Stimulated activated CD4-positive, alpha-beta T cell treated with anti-CD3 and anti-CD28 coated beads, TNF-alpha, amount 100 ng/mL, for 1 hour (primary cell): Measurements from ENCODE around the gene XPO5.
"Not testable (repeated sequence)": the region's sequence is repeated elsewhere in the genome, so short reads cannot be mapped to it uniquely, and the experiment has no call there.

Experiments
- DNase-seq, 3 donors: peaks; one replicate each; pipeline ENCODE4 v3.0.0-alpha.2; 2020; ENCODE audit warnings: low read depth in 3 of 3, low spot score in 1 of 3

XPO5 gene

GRCh38 chr6:43498291-43498690, 77.5 kb downstream of the XPO5 start:
- DNase-seq, result not testable (repeated sequence)

- no peak for DNase-seq
These were observed 78.1 kb downstream of the XPO5 start for GRCh38 chr6:43497689-43498088.

DNA sequence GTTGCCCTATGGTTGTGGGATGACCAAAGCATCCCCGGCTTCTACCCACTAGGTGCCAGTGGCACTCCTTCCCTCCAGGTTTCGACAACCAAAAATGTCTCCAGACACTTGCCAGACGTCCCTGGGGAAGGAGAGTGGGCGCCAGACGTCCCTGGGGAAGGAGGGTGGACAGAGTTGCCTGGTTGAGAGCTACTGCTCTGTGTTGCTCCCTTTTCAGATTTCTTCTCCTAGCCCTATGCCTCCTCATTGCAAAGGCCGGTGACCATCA, 78.8 kb downstream of the XPO5 start:
- DNase-seq, result no peak

DNA sequence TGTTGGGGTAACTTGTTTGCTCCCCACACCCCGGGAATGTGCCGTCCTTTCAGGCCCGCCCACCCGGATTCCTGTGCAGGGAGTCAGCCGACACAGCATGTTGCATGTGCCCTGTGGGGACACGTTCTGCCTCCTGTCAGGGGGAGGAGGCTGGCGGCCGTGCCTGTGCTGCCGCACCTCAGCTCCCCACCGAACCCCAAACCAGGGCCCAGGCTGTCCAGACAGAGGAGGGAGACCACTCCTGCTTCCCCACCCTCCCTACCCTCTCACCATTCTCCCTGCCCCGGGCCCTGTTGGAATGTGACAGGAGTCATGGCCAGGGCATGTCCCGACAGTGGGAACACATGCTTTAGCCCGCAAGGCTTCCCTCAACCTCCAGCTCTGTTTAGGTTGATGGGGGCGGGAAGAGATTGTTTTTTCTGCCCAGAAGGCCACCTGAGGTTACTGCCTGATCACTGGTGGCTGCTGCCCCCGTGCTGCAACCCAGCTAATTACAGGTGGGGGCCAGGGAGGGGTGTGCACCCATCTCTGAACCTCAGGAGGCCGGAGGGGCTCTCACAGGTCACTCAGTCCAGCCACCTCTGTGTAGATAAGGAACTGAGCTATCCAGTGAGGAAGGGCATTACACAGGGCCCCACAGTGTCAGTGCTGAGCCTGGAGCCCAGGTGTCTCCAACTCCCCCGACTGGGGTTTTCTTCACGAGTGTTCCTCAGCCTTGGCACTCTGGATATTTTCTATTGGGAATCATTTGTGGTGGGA, 79.3 kb downstream of the XPO5 start:
- no peak for DNase-seq

GRCh38 chr6:43495409-43495941, 80.4 kb downstream of the XPO5 start:
- DNase-seq, result no peak

GRCh38 chr6:43494766-43495165, 81.1 kb downstream of the XPO5 start:
- no peak for DNase-seq

DNA sequence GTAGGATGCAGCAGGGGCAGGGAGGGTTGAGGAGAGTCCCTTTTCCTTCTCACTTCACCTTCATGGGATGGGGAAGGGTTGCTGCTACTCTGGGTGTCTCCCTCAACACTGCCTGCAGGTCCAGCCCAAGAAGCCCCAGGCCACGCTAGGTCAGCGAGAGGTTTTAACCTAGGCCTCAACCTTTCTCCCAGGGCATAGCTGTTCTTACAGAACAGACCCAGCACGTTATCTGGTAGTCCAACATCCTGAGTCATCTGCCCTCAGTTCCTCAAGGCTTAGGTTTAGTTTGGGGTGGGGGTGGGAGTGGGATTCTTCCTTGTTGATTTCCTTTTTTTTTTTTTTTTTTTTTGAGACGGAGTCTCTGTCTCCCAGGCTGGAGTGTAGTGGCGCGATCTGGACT, 81.5 kb downstream of the XPO5 start:
- no peak for DNase-seq

DNA sequence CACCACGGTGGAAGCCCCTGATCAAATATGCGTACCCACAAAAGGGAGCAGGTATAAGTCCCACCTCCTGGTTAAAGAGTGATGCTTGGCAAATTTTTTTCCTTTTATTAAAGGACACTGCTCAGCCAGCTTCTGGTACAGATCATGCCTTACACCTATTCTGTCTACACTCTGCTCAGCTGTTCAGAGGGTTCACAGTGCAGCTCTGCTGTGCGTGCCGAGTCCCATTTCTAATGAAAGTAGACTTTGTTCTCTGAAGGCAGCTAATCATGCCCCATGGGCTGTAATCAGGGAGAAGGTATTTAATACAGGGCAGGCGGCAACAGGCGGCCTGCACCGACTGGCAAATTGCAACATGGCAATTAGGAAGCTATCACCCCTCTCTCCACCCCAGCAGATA, 82.0 kb downstream of the XPO5 start:
- no peak for DNase-seq

GRCh38 chr6:43493230-43493629, 82.6 kb downstream of the XPO5 start:
- DNase-seq, result no peak

DNA sequence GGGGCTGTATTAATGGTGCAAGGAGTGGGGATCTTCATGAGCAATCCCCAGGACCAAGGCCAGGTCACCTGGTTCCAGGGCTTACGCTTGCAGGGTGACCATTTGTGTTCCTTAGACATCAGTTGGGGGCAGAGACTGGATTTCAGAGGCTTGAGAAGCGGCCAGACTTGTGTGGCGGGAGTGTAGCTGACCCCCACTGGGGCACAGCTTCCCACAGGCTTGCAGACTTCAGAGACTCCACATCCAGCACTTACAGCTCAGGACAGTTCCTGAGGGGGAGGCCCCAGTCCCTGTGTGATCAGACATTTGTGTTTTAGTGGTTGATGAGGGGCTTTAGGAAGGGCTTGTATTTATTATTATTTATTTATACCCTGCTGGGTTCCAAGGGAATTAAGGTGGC, 83.2 kb downstream of the XPO5 start:
- DNase-seq, result no peak

- no peak for DNase-seq
These were observed 83.8 kb downstream of the XPO5 start for GRCh38 chr6:43491750-43492661.

DNA sequence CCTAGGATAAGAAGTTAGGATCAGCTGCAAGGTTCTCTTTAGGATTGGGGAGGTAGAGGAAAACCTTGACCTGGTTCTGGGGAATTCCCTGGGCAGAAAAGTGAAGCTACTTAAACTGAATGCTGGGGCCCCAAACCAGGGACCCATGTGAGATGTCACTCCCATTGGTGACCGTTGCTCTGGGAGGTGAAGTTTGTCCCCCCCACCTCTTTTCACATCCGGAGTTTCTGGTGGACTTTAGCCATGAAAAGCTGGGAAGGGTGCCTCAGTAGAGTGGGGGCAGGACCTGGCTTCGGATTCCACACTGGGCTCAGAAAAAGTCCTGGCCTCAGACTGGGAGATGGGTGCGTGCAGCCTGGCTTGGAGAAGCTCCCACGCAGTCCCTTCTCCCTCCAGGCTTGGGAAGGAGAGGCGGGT, 85.3 kb downstream of the XPO5 start:
- DNase-seq, result no peak

- DNase-seq, result no peak
These were observed 86.4 kb downstream of the XPO5 start for GRCh38 chr6:43489277-43490072.

DNA sequence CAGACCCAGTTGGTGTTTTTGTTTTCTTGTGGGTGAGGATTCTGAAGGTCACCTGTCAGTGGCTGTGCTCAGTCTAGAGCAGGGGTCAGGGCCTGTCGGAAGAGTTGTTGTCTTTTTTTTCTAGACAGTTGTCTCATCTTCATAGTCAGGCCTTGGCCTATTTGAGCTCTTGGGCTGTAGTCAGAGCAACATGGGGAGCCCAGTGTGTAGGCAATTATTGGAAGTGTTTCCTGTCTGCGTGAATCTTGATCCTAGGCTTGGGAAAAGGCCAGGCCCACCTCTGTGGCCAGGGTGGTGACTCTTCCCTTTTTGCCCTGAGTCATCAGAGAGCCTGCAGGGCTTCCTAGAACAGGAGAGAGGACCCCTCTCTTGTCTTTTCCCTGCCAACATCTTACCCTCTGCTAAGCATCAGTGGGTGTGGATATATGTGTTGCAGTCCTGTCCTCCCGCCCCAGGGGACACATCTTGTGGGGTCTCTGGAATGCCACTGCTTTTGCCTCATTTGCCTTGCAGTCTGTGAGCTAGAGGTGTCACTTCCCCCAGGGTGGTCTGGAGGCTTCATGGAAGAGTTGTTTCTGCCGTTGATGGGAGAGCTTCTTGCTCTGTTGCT, 87.1 kb downstream of the XPO5 start:
- no peak for DNase-seq

- no peak for DNase-seq
These were observed 94.1 kb downstream of the XPO5 start for GRCh38 chr6:43481591-43482236.

DNA sequence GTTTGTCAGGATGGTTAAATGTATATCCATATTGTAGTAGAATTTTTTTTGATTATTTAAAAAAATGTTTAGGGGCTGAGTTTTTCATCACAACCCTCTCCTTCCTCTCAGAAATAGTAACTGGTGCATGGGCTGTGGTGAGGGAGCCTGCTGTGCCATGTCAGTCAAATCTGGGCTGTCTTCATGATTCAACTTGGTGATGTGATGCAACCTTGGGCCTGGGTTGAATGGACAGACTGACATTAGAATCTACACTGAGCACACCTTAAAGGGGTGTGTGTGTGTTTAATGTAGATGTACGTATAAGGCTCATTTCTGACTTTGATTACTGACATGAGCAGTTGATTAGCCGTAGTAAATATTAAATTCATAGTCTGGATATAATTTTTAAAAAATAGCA, 94.8 kb downstream of the XPO5 start:
- no peak for DNase-seq

DNA sequence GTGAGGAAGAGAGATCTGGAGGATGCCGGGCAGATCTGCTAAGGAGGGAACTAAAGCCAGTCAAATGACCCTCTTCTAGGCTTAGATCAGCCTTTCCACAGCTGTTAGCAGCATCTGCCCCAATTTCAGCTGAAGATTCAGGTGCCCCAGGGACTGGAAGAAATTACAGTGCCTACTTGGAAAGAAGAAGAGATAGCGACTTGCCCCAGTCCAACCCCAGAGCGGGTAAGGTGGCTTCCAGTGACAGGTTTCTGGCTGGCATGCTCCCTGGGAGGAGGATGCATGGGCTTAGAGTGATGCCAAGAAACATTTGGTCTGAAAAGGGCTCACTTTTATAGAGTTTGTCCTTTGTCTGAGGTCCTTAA, 97.8 kb downstream of the XPO5 start:
- no peak for DNase-seq

GRCh38 chr6:43477235-43478007, 98.4 kb downstream of the XPO5 start, which contains the start of gene TJAP1:
Gene TJAP1, plus strand, starts transcription at chr6:43477570. Its CDS starts 21,432 bp downstream, at chr6:43499002.
- DNase-seq, result peak; percentile 86 to 99 (median 90)

- DNase-seq, result no peak
These were observed 99.1 kb downstream of the XPO5 start for GRCh38 chr6:43476746-43477145.

- no peak for DNase-seq
These were observed 100.3 kb downstream of the XPO5 start for GRCh38 chr6:43475516-43475915.
